NCI-H82 treated with DMSO at 0.1 percent for 48 hours (cell line): ENCODE data around the gene MOB3B.

ENCODE experiments used
- DNase-seq: peaks from one replicate; lab custom pipeline; 2025; ENCODE audit not compliant: unreplicated experiment; lab: John Stamatoyannopoulos, UW

The MOB3B gene

DNA sequence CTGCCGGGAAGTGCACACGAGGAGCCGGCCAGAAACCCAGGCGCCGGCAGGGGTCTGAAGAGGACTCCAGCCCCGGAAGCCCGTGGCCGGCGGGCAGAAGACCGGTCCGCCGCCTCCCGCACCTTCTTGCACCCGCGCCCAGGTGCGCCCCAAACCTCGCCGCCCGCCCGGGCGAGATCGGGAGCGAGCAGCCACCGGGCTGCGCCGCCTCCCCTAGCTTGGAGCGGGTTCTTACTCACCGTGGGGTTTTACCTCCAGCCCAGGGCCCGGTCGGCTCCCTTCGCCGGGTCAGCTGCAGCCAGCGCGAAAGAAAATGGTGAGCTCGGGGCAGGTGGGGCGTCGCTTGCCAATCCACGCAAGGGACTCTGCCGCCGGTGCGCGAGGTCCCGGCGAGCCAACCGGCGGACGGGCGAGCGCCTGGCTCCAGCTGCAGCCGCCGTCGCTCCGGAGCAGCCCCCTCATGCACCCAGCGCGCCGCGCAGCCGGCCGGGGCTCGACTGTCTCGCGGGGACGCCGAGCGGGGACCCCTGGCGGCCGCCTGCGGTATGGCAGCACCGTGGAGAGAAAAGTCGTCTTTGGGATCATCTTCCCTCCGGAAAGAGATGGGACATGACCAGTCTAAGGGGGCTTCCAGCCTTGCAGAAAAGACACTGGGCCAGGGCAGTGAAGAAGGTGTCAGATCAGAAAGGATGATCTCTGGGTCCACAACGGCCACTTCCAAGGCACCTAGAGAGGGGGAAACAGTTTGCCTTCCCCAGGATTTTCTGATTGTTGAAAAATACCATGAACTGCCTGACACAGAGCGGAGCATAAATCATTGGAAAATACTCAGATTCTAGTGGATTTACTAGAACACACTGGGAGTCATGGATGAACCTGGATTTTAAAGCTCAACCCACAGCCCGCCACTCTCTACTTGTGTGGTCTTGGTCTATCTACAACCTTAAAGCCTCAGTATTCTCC, at the start of gene MOB3B:
MOB3B (minus strand) TSS at position 499 of the 963 bp plus-strand sequence. CDS start 74,264 bp downstream, outside the sequence.
- peak; percentile 6 for DNase-seq

DNA sequence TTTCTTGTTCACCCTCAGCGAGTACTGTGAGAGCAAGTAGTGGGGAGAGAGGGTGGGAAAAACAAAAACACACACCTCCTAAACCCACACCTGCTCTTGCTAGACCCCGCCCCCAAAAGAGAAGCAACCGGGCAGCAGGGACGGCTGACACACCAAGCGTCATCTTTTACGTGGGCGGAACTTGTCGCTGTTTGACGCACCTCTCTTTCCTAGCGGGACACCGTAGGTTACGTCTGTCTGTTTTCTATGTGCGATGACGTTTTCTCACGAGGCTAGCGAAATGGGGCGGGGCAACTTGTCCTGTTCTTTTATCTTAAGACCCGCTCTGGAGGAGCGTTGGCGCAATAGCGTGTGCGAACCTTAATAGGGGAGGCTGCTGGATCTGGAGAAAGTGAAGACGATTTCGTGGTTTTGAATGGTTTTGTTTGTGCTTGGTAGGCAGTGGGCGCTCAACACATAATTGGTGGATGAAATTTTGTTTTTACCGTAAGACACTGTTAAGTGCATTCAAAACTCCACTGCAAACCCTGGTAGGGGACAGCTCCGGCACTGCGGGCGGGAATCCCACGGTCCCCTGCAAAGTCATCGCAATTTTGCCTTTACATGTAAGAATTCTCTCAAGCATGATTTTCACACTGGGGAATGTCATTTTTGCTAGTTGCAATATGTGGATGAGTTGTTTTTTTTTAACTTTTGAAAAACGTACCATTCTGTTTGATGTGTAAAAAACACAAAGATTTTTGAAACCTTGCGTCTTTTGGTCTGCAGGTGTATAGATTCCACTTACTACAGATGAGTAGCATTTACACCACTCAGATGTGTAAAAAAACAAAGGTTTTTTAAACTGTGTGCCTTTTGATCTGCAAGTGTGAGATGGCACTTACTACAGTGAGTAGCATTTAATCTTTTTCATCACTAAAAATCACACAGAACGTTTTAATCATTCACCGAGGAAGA, 44.3 kb upstream of the MOB3B start:
- peak; percentile 90 for DNase-seq

DNA sequence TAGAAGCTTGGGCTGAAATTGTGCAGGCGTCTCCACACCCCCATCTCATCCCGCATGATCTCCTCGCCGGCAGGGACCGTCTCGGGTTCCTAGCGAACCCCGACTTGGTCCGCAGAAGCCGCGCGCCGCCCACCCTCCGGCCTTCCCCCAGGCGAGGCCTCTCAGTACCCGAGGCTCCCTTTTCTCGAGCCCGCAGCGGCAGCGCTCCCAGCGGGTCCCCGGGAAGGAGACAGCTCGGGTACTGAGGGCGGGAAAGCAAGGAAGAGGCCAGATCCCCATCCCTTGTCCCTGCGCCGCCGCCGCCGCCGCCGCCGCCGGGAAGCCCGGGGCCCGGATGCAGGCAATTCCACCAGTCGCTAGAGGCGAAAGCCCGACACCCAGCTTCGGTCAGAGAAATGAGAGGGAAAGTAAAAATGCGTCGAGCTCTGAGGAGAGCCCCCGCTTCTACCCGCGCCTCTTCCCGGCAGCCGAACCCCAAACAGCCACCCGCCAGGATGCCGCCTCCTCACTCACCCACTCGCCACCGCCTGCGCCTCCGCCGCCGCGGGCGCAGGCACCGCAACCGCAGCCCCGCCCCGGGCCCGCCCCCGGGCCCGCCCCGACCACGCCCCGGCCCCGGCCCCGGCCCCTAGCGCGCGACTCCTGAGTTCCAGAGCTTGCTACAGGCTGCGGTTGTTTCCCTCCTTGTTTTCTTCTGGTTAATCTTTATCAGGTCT, 43.5 kb upstream of the MOB3B start, which contains the start of gene C9orf72:
C9orf72 (minus strand) TSS at position 564 of the 716 bp plus-strand sequence. CDS start 6,361 bp downstream, outside the sequence.
- no peak for DNase-seq

DNA sequence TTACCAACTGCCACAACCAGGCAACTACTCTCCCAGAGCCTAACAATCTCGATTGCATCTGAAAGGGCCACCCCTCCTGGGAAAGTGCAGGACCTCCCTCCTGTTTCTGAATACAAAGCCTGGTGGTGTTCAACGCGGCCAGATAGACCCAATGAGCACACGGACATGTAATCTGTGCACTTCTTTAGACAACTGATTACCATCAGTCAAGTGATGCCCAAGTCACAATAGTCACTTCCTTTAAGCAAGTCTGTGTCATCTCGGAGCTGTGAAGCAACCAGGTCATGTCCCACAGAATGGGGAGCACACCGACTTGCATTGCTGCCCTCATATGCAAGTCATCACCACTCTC, 42.9 kb upstream of the MOB3B start:
- no peak for DNase-seq

DNA sequence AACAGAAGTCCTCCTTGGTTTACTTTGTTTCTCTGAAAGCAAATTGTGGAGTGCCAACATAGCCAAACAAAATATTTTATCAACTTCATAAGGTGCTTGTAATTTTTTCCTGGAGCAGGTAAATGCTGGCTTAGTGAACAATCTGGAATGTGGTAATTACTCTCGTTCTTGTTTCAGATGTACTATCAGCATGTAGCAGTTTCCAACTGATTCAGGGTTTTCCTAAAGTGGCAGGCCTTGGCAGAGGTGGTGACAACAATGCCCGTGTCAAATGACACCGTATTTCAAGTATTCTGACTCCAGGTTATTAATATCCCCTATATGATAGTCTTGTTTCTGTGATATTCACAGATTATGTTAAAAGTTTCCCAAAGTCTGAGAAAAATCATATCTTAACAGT, 42.4 kb upstream of the MOB3B start:
- no peak for DNase-seq

DNA sequence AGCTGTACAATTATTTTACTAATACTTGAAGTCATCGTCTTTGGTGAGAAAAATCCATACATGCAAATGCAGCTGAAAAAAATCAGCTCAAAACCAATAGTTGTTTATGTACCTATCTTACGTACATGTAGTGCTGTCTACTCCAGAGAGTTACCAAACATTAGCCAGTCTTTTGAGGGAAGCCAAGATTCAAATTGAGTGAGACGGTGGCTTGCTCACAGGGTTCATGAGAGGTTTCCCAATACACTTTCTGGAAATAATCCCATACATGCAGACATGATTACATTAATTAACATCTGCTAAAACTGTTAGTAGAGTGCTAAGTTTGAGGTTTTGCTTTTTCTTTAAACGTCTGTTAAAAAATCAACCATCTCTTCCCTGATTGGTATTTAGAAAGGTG, 41.4 kb upstream of the MOB3B start:
- no peak for DNase-seq

DNA sequence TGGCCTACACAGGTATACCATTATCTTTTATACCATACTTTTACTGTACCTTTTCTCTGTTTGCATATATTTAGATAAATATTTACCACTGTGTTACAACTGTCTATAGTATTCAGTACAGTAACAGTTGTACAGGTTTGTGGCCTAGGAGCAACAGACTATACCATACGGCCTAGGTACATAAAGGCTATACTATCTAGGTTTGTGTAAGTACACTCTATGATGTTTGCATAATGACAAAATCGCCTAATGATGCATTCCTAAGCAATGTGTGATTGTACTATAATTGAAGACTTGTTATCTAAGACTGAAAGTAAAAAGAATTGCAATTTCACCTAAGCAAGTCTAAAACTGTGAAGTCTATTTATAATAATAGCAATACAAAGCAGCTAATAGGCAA, 39.8 kb upstream of the MOB3B start:
- DNase-seq = no peak

DNA sequence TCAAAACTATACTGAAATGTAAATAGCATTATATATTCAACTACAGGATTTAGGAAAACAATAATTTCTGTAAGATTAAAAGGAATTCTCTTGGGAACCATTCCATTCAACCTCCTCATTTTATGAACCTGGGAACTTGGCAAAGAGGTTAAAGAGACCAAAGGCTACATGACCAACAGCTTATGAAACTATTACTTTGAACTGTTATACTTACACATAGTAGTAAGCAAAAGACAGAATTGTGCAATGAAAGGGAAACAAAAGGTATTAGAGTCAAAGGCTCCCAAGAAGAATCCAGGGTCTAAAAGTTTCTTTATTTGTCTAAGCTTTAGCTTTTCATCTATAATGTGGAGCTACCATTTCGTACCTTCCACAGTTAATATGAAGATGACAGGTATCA, 36.5 kb upstream of the MOB3B start:
- no peak for DNase-seq

DNA sequence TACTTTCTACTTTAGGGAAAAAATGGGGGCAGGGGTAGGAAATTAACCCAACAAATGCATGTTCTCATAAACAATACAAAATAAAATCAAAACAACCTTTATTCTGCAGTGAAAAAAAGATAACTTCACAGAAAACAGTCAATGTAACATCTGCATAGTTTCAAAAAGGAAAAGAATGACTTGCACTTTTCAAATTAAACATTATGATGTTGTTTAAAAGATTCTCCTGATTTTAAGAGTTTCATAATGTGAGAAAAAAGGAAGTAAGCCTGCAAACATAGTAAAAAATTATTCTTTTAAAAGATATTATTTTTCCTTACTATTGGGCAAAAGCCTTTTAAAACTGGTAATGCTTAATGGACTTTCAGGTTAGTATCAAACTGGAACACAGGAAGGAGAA, 36.1 kb upstream of the MOB3B start:
- DNase-seq = no peak

DNA sequence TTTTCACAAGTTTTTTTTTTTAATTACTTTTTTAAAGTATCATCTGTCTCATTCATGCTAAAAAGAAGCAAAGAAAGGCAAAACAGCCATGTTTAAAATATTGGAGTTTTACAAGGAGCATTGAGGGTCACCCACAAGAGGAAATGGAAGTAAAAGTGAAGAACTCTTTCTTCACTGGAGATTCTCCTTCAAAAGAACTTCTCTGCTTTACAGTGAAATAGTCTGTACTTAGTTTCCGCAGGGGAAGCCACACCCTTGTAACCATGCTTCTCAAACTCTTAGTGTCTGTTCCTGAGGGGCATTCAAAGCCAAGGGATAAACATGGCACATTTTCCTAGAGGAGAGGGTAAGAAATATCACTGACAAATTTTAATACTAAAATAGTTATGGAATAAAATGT, 35.1 kb upstream of the MOB3B start:
- DNase-seq = no peak

DNA sequence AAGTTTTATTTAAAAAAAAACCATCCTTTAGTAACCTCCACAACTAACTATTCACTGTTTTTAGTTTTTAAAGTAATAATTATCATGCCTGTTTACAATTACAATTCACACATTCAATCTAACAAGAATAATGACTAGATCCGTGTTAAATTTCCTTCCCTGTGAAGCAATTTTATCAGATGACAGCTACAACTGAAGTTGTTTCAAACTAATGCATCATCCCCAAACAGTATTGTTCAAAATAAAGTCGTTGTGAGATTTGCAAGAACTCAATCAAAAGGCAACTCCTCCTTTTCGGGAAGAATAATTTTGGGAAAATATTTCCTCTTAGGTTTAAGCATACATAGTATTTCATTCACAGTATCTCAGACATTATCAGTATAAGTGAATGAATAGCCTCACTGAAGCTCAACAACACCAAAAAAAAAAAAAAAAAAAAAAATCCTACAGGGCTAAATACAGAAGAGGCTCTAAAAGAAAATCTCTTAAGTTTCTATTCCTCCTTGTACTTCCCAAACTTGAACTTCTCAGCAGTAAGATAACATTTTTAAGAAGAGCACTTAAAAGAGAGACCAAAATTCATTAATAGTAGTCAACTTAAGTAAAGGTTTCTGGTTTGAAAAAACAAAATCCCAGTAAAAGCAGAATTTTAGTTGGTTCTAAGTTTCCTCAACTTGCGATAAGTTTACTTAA, 34.3 kb upstream of the MOB3B start:
- no peak for DNase-seq

DNA sequence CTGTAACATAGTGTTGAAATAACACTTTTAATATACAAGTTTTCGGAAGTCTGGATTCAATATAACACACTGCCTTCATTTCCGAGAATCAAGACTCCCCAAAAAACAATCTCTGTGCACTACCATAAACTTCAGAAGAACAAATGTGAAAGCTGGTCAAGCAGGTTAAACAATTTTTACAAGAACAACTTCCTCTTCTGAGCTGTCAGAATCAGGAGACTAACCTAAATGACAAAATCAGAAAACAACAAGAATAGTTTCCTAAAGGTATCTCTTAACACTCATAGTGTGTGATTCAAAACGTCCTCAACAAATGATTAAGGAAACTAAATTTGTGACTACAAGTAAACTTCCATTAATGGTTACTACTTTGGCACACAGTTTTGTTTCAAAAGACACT, 32.1 kb upstream of the MOB3B start:
- no peak for DNase-seq

DNA sequence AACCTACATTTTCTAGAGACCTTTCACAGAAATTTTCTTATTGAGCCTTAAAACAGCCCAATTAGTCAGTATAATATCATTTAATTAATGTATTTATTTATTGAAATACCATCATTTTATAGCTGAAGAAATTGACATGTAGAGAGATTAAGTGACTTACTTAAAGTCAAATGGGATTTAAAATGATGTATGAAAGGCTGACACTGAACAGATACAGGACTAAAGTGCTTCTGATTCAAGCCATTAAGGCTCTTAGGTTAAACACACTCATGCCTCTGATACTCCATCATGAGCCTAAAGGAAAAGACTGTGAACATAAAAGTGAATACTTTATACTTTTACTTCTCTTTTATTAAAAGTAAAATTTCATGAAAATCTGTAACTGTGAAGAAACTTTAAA, 30.8 kb upstream of the MOB3B start:
- DNase-seq = peak; percentile 57

DNA sequence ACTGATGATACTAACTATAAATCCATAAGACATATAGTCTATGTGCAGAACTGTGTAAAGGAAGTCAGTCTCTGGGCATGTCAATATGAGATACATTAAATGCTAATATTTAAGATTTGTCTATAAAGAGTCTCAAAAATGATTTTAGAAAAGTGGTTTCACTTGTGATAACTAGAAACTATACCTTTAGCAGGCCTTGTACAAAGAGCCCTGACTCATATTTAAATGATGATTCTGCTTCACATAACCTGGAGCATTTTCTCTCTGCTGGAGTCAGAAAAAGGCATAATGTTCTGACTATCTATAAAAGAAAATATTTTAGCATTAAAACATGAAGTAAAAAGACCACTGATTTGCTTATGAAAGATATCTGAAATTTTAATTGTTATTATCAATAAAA, 28.7 kb upstream of the MOB3B start:
- no peak for DNase-seq

DNA sequence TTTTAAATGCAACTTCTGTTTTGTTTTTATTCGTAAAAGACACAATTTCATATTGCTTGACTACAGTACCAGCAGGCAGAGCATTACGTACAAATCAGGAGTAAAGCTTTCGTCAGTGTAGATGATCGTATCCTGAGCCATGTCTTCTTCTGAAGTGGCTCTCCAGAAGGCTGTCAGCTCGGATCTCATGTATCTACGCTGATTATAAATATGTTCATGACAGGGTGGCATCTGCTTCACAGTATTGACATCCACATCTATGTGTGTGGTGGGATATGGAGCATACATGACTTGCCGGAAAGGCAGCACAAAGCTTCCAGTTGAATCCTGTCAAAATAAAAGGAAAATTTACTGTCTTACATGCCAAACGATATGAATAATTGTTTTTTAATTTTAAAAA, 26.9 kb upstream of the MOB3B start:
- no peak for DNase-seq

DNA sequence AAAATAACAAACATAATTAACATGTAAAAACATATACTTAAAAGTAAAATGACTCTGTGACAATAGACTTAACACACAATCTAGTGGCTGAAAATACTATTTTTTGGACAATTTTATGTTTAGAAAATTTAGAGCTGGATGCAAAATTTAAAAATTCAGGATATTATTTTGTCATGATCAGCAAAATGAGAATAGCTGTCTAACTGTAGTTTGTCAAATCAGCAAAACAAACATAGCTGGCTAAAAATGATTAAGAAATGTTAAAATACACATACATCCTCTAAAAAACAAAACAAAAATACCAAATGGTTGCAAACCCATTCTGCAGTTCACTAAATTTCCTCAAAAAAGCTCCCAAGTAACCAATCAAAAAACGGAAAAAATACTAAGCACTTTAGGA, 25.1 kb upstream of the MOB3B start:
- DNase-seq = no peak

DNA sequence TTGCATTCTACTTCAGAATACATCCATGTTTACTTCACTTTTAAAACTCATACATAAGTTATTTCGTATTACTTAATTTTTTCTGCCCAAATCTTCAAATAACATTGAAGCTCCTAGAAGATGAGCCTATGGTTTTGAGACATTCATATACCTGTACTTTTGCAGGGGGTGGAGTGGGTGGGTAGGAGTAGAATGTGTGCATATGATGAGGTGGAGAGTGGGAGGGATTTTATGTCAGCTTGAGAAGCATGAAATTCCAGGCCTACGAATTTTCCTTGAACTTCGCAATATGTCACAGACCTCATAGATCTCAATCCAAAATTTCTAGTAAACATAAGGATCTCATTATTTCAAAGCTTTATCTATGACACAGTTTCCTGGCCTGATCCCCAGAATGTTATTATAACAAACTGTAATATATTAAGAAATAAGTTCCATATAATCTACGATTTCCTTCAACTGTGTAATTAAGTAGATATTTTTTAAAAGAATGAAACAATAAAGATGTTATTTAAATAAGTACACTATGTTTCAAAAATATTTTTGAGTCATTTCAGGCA, 19.7 kb upstream of the MOB3B start:
- no peak for DNase-seq

DNA sequence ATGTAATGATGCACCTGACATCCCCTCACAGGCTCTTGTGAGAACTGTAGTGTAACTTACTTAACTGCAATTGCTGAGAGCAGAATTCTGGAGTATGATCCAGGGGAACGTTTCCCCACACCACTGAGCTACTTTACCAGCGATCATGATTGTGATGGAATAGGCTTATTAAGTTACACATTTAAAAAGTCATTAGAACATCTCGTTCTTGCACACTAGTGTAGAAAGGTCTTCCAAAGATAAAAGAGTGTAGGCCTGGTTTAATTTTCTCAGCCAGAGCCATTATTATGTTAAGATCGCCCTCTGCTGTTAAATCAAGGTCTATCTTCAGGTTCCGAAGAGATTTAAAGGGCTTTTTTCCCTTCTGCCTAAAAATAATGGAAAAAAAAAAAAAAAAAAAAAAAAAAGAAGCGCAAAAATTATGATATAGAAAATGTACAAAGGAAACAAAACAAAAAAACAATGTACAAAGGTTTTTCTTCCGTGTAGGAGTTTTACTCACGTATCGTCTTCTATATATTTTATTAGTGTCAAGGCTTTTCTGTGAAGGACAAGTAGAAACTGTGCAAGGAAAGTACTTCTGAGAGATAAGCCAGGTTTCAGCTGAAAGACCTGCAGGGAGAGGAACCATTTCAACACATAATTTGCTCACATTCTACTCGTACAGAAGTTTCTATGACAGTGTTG, 18.6 kb upstream of the MOB3B start:
- DNase-seq = no peak

DNA sequence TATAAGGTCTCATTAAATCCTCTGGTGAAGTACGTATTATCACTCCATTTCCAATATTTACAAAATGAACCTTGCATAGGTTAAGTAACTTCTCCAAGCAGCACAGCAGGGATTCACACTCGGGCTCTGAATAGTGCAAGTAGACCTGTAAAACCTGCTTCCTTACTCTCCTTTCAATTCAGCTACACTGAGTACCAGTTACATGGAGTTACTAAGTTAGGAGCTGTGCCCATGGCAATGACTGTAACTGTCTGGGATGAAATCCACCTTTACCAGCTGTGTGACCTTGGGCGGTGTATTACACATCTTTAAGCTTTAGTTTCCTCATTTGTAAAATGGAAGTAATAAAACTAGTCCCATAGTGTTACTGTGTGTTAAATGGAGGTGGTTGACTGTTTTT, 15.9 kb upstream of the MOB3B start:
- DNase-seq = no peak

DNA sequence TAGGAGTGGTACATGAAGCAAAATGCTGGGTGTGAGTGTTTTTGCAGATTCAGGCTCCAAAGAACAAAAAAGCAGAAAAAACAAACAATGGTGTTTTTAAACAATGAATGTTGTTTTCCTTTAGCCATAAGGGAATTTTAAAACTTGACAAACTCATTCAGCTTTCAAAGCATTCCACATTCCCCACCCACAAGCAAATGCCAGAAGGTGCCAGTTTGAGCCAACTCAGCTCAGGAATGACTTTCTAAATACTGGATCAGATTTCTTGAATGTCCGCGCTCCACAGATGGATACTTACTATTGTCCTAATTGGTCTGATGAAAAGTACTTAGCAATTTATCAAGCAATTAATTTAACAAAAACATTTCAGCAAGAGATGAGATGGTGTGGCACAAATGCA, 12.9 kb upstream of the MOB3B start:
- DNase-seq = no peak
